ENCODE measurements around the gene APOC1. TPM values are rescaled to one million over a fixed set of nuclear protein-coding genes. Genes with fewer than 3 reads are reported as not detected.

Gene APOC1
- total RNA-seq, 2 donors from 2014 or later, result 5.4 to 24.1 TPM

- Histone ChIP-seq H3K4me1 (peaks cover 58% of the 10 kb centered on the region), H3K9me3 (no peaks in the 10 kb centered on the region), H3K27ac (peak within 1 kb of the TSS; percentile 75 to 96 (median 93)), H3K4me3 (peak within 1 kb of the TSS; percentile 80 to 95), H3K27me3 (no peaks in the 10 kb centered on the region), H3K36me3 (replicated peaks in 1 of 2; ENCODE audit: insufficient read depth in 1 of 2, low read depth in 2 of 2) (no peaks in the 10 kb centered on the region)
- ATAC-seq (peak; percentile 95), DNase-seq (peak; percentile 97 to 98 (median 98))
- TF ChIP-seq POLR2A (IDR thresholded peaks at IDR 0.05), result peak; percentile 33 to 87 (median 79)
- TF ChIP-seq CTCF (IDR thresholded peaks at IDR 0.05), result peak in 3 of 7 experiments; percentile 26 to 35 (median 34)
- intact Hi-C loops (cut with DNase I), result no loop called here
- 0% methylated on average over 56 to 64 of the region's 65 CpGs for WGBS, 2 donors
Measured at GRCh38 chr19:44954649-44955504, 40.5 kb downstream of the APOC1 start, which contains the start of gene CLPTM1. TSS of gene CLPTM1 (plus strand) at chr19:44955380. CDS start at chr19:44955396, 16 bp downstream.

DNA sequence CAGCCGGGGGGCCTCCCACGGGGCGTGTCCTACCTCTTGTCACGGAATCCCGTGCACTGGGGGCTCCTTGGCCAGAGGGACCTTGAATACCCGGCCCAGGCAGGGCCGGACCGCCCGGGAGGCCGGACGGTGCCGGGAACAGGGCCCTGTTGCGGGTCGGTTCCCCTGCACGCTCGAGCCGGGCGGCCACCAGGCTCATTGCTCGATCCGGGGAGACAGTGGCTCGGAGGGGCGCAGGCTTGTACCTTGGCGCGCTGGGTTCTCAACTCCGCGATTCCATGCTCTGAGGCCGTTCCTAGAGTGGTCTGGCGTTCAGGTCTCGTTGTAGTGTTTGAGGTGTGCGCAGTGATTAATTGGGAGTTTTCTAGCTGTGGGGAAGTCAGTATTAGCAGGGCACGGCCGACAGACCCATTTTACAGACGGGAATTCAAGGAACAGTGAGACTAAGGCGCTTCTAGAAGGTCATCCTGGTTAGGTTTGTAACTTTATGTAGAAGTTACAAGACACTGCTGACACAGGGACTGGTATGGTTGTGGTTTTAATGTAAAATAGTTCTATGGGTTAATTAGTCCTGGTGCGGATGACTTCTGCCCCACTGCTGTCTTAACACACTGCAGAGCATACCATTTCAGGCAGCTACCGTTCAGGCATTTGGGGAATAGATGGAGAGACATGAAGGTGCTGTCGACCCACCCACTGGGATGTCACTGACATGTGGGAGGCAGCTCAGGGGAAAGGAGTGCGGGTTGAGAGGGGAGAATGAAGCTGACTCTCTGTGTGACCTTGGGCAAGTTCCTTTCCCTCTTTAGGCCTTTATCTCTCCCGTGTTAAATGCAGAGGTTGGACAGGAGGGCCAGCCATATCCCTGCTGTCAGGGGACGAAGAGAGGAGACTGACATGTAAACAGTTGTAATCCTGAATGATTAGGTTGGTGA lies 41.4 kb downstream of the APOC1 start:
- no peaks in the 10 kb centered on the region for H3K36me3 ChIP-seq (replicated peaks in 1 of 2; ENCODE audit: insufficient read depth in 1 of 2, low read depth in 2 of 2)
- TF ChIP-seq POLR2A (IDR thresholded peaks at IDR 0.05) (no peak), CTCF (IDR thresholded peaks at IDR 0.05) (no peak)
- H3K27me3 ChIP-seq, result no peaks in the 10 kb centered on the region
- intact Hi-C loops (cut with DNase I), result no loop called here
- H3K27ac ChIP-seq, result peak overlapping the region; percentile 75 to 96 (median 93)
- peak overlapping the region; percentile 80 to 95 for H3K4me3 ChIP-seq
- H3K9me3 ChIP-seq, result no peaks in the 10 kb centered on the region
- DNase-seq (no peak), ATAC-seq (peak; percentile 2)
- H3K4me1 ChIP-seq, result peaks cover 51% of the 10 kb centered on the region
- 1 to 3% methylated on average over 10 to 35 of the region's 40 CpGs for whole genome bisulfite sequencing, 2 donors

DNA sequence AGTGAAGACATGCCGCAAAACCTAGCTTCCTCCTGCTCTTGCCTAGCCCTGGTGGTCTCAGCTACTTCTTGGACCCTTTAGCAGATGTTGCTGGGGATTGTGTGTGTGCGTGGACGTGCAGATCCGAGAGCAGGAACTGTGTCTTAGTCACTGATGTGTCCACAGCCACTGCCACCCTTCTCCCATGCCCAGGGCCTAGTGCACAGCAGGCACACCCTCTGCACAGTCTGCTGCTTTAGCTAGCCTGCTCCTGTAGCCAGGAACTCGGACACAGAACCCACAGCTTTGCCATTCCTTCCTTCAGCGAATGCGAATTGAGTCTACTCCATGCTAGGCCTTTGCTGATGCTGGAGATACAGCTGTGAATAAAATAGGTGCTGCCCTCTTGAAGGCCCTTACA lies 43.1 kb downstream of the APOC1 start:
- no peak for TF ChIP-seq POLR2A (IDR thresholded peaks at IDR 0.05)
- no peaks in the 10 kb centered on the region for H3K9me3 ChIP-seq
- intact Hi-C loops (cut with DNase I), result no loop called here
- no peak overlapping the region for H3K4me3 ChIP-seq
- 69 to 100% methylated on average over 2 to 7 of the region's 7 CpGs for WGBS, 2 donors
- H3K27me3 ChIP-seq, result no peaks in the 10 kb centered on the region
- no peak overlapping the region for H3K27ac ChIP-seq
- peaks cover 0 to 1% of the 10 kb centered on the region in 2 donors for H3K36me3 ChIP-seq (replicated peaks in 1 of 2; ENCODE audit: insufficient read depth in 1 of 2, low read depth in 2 of 2)
- peaks cover 37% of the 10 kb centered on the region for H3K4me1 ChIP-seq
- DNase-seq (no peak), ATAC-seq (no peak)

DNA sequence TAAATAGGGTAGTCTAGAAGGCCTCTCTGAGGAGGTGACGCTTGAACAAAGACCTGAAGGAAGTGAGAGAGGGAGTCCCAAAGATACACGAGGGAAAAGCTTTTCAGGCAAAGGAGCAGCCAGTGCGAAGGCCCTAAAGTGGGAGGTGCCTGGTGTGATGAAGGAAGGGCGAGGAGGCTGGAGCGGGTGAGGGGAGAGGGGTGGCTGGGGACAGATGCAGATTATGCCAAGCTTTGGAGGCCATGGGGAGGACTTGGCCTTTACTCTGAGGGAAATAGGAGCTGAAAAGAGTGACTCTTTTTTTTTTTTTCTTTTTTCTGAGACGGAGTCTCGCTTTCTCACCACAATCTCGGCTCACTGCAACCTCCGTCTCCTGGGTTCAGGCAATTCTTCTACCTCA lies 43.7 kb downstream of the APOC1 start:
- no peak overlapping the region for H3K4me3 ChIP-seq
- DNase-seq (no peak), ATAC-seq (no peak)
- intact Hi-C loops (cut with DNase I), result no loop called here
- H3K36me3 ChIP-seq (replicated peaks in 1 of 2; ENCODE audit: insufficient read depth in 1 of 2, low read depth in 2 of 2), result peaks cover 0 to 2% of the 10 kb centered on the region in 2 donors
- no peak overlapping the region for H3K27ac ChIP-seq
- WGBS, 2 donors, result 81 to 85% methylated on average over 9 of the region's 9 CpGs
- no peaks in the 10 kb centered on the region for H3K9me3 ChIP-seq
- TF ChIP-seq POLR2A (IDR thresholded peaks at IDR 0.05) (no peak), CTCF (IDR thresholded peaks at IDR 0.05) (no peak)
- H3K4me1 ChIP-seq, result peaks cover 37% of the 10 kb centered on the region
- no peaks in the 10 kb centered on the region for H3K27me3 ChIP-seq

GRCh38 chr19:44959691-44960090 lies 45.3 kb downstream of the APOC1 start:
- WGBS, 2 donors, result 73 to 74% methylated on average over 5 of the region's 5 CpGs
- DNase-seq (no peak), ATAC-seq (no peak)
- TF ChIP-seq CTCF (IDR thresholded peaks at IDR 0.05), result no peak
- TF ChIP-seq POLR2A (IDR thresholded peaks at IDR 0.05), result no peak
- peaks cover 0 to 5% of the 10 kb centered on the region in 2 donors for H3K36me3 ChIP-seq (replicated peaks in 1 of 2; ENCODE audit: insufficient read depth in 1 of 2, low read depth in 2 of 2)
- intact Hi-C loops (cut with DNase I), result no loop called here
- no peaks in the 10 kb centered on the region for H3K9me3 ChIP-seq
- no peaks in the 10 kb centered on the region for H3K27me3 ChIP-seq
- no peak overlapping the region for H3K4me3 ChIP-seq
- H3K4me1 ChIP-seq, result peaks cover 25% of the 10 kb centered on the region
- H3K27ac ChIP-seq, result no peak overlapping the region

Measured in body of pancreas (tissue), 4 donors.